GM13977 (cell line): ENCODE results near the gene PLEKHH1.

Source experiments
- DNase-seq: peaks from one replicate; pipeline ENCODE4 v3.0.0; 2012; ENCODE audit warnings: low spot score
- CTCF ChIP-seq: IDR thresholded peaks from 2 replicates; pipeline ENCODE4 v1.5.1; 2012; ENCODE audit warnings: mild to moderate bottlenecking, control low read depth; ENCODE audit not compliant: insufficient read depth; ENCODE audit errors: extremely low read depth, missing control alignments
- in situ Hi-C: fragments of 300-500 bp; cut with MboI; formaldehyde crosslinking; loops from one replicate; pipeline ENCODE4 v1.12.0; 2022; ENCODE audit warnings: low sequenced_read_pairs, low pct_unique_long_range_greater_than_20kb, mixed read lengths, inconsistent platforms; ENCODE audit not compliant: unreplicated experiment

The PLEKHH1 gene

GRCh38 chr14:67528276-67528675 is 4.8 kb upstream of the PLEKHH1 start:
- no peak for TF ChIP-seq CTCF
- in situ Hi-C loops, result no loop called here
- no peak for DNase-seq

GRCh38 chr14:67529947-67530935 is 2.8 kb upstream of the PLEKHH1 start:
- TF ChIP-seq CTCF, result no peak
- in situ Hi-C loops, result no loop called here
- no peak for DNase-seq

DNA sequence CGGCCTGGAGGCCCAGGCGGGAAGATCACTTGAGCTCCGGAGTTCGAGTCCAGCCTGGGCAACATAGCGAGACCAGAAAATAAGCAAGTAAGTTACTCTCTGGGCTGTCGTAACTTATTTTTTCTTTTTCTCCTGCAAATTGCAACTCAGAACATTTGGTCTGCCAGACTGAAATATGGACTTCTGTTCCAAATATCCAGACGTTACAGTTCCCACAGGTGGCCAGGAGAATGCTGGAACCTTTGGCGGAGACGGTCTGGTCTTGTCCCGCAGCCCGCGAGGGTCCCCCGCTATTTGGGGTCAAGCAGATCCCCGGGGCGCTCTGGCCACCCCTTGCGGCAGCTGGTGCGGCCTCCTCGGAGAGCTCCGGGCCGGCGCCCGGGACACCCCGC is 488 bp upstream of the PLEKHH1 start:
- DNase-seq, result no peak
- in situ Hi-C loops, result no loop called here
- TF ChIP-seq CTCF, result no peak

DNA sequence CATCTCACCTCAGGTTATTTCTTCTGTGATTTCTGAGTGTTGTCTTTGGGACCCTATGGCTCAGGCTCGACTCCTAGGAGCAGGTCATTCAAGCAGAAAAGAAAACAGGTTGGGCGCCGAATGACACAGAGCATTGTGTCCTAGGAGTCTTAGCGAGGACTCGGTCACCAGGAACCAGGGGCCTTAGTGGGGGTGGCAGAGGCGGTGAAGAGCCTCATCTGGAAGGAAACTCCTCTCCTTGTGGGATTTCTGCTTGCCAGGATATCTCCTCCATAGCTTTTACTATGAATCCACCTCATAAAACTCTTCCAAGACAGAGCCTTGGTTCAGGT is 630 bp downstream of the PLEKHH1 start:
- no peak for TF ChIP-seq CTCF
- in situ Hi-C loops, result no loop called here
- no peak for DNase-seq

DNA sequence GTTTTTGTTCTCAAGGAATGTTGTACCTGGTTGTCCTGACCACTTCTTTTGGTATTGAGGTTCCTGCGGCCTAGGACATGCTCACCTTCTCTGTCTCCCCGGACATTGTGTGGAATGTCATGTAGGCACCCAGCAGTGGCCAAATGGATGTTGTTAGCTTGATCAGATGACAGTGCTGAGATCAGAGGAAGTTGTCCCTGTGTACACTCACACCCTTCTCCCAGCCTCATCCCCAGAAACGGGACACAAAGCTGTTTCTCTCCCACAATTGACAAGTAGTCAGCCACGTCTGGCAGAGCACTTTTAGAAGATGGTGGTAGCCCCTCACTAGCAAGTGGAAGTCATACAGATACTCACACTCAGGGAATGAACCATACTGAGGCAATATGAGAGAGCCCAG is 3.0 kb downstream of the PLEKHH1 start:
- TF ChIP-seq CTCF, result no peak
- no peak for DNase-seq
- in situ Hi-C loops, result no loop called here

GRCh38 chr14:67537736-67538135 is 4.6 kb downstream of the PLEKHH1 start:
- in situ Hi-C loops, result no loop called here
- no peak for DNase-seq
- no peak for TF ChIP-seq CTCF
